Measurements from ENCODE around the gene AFF3.
A peak's percentile ranks its signal among the peaks of the same experiment; 100 is the strongest.

AFF3 gene

DNA sequence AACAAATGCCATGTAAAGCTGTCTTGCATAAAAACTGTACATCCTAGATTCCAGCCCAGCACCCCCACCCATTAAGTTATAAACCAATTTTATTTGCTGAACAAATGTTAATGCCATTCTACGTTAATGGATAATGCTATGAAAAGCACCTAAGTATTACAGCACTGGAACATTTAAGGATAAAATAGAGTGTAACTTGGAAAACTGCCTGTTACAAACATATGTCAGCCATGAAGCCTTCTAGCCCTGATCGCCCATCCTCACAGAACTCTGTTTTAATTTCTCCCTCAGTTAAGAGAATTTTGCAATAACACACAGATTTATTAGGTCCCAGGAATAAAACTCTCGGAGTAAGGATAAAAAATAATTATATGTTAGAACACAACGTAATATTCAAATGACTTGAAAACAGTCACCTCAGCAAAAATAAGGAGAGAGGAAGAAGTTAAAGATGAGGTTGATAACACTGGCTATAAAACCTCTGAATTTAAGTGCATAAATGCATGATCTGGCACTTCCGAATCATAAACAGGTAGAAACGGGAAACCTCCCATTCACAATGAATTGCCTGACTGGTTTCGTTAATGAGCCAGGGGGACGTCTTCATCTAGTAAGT, 308.7 kb downstream of the AFF3 start:
- DNase-seq: no peak

DNA sequence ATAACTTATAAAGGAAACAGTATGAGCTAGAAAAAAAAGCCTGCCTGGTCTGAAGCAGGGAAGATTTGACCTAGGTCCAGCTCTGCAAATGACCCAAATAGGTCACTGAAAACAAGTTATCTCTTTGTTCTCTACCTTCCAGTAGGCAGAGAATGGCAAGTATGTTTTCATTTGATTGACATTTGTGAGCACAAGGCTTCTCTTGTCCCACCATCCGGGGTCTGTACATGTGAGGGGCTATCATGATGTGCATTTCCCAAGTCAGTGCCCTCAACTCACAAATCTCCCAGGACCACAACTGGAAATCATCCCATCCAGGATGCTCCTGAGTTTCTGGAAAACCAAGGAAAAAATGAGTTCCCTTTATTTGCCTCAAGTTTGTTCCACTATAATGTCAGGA, 309.5 kb downstream of the AFF3 start:
- DNase-seq: no peak

DNA sequence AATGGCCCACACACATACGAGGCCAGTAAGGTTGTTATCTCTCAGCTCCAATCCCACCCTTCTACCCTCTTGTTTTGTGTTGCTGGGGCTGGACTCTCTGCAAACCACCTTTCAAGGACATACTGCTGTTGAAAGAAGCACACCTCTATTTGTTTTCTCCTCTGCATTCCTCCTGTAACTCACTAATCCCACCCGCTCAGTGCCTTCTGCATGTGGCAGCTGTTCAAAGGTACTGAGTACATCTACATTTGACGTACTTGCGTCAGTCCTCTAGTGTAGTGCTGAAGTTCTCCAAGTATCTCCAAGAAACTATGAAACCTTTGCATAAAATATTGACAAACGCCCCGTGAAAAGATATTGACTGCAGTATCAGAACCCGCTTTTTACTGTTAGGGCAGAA, 310.6 kb downstream of the AFF3 start:
- DNase-seq: no peak

DNA sequence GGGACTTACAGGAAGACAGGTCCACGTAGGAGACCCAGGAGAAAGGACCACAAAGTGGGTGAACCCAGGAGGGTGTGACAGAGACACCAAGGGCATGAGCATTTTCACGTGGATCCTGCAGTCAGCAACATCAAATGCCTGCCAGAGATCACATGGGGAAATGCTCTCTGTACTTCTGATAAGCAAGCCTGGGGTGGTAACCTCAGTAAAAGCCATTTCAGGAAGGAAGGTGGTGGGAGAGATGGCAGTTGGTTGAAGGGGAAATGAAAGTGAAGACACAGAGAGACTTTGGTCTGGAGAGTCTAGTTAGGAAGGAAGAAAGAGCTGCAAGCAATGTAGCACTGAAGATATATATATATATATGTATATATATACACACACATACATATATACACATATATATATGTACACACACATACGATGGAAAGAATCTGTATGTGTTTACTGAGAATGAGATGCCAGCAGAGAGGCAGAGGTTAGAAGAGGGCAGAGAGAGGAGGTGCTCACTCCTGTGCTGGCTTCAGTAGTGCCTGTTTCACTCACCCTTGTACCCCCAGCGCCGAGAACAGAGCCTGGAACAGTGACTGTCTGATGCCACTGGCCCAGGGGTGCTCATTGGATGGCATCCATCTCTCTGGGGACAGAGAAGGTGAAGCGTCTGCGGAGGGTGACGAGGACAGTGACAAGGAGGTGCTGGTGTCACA, 314.9 kb downstream of the AFF3 start:
- DNase-seq: peak in 8 of 56 donors; percentile 1 to 15 (median 6)

DNA sequence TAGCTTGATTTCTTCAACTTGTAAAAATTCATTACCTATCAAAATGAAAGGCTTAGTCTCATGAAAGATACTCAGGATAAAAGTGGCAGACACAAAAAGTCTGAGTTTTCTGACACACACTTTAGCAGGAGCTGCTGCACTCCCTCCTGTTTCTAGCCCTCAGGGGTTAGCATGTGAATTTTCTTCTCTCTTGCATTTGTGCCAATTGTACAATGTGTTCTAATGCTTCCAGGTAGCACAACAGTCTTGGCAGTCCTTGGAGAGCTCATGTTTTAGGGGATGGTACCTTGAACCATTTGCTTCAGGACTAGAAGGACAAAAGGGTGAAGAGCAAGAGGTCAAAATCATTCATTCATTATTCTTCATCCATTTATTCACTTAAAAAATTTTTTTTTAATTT, 316.8 kb downstream of the AFF3 start:
- DNase-seq: no peak

DNA sequence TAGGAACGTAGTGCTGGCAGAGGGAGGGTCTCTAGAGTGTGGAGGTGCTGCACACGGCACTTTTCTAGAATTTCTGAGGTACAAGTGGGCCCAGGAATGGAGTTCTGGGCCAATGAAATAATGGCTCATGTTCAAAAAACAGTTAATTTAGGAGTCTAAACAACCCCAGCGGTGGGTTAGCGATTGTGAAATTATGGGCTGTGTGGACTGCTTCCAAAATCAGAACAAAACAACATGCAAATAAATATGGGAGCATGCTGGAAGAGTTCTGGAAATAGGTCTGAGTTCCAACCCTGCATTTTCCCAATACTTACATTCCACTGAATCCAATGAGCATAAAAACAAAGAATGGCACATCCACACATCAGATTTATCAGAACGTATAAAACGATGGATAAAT, 317.6 kb downstream of the AFF3 start:
- no peak for DNase-seq

DNA sequence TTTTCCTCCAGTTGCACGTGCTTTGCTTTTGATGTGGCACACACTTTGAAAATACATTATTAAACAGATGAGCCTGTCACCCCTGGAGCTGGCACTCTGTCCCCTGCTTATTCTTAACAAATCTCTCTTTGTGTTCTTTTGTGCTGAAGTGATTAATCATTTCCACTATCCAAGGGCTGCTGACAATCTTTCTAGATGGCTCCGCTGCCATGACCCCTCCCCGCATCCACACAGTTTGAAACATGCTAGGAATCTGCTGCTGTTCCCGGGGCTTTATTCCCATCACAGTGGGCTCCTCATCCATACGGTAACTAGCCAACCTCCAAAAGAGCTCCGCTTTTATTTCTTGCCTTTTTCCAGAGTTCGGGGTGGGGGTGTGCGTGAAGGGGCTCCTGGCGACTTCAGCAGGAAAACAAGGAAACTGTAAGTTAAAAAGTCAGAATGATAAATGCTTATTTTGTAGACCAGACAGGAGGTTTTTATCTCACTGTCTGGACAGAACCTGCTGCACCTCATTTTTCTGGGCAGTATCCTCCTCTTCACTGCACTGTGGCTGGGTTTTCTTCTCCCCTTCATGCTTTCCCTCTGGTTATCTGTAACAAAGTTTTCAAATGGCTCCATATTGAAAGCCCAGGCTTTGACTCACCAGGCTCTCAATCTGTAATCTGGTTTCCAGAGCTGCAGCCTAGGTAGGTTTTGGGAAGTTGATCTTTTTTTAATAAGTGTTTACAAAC, 319.7 kb downstream of the AFF3 start:
- DNase-seq: no peak

DNA sequence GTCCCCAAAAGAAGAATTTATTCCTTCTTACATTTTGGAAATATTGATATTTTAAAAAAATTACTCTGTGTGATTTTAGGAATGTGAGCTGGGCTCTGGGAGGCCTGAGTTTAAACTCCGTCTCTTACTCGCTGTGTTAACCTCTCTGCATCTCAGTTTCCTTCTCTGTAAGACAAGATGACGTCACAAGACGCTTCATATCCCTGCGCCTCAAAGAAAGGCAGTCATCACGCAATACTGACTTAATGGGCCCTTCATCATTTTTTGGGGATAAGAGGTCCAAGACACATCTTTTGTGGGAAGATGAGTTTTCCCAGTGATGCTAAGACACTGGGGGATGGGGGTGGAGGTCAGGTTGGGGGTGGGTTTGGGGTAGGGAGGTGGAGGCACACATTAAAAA, 320.4 kb downstream of the AFF3 start:
- DNase-seq: no peak

DNA sequence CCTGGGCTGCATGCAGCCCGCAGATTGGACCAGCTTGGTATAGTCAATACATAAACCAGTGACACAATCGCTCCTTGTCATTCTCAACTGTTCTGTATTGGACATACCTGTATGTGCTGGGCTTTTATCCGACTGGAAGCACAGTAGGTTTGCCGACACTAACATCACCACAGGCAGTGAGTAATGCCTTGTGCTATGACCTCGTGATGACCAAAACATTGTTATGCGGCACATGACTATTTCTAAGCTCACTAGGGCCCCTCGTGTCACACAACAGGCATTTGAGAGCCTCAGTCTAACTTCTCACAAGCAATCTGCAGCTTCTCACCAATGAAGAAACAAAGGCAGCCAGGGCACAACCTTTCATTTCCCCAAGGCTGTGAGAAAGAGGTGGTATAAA, 320.8 kb downstream of the AFF3 start:
- no peak for DNase-seq

DNA sequence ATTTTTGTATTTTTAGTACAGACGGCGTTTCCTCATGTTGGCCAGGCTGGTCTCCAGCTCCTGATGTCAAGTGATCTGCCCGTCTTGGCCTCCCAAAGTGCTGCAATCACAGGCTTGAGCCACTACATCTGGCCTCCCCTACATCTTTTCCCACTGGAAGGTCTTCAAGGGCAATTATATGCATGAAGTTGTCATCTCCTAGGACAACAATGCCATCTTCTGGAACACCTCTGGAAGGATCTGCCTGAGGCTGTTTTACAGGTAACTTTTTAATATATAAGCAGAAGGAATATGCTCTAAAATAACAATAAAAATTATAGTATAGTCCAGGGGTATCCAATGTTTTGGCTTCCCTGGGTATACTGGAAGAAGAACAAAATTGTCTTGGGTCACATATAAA, 321.4 kb downstream of the AFF3 start:
- no peak for DNase-seq

DNA sequence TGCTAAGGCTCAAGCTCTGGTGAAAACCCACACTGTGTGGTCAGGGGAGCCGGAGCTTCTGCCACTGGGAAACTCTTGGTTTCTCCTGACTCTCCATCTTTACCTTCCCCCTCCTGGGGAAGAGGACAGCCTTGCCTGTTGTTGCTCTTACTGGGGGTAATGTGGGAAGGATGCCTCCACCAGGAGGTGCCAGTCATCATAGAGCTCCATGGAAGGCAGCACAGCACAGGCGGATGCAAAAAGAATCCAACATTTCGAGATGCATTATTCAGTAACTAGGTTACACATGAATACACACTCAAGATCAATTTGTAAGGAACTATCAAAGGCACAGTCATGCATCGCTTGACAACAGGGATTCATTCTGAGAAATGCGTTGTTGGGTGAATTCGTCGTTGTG, 322.6 kb downstream of the AFF3 start:
- no peak for DNase-seq

DNA sequence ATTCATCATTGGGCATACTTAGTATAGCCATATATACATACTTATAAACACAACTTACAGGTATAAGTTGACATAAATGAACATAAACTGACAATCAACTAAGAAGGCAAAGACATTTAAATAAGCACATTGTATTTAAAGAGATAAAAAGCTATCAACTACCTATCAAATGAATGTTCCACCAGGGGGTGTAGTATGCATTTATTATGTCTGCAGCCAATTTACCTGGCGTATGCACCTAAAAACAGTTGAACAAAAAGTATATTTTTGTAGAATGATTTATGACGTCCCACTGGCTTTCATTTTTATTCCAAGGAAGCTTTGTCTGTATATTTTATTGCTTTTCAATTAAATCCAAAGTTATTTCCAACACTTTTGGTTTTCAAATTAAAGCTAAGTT, 323.5 kb downstream of the AFF3 start:
- DNase-seq: no peak

DNA sequence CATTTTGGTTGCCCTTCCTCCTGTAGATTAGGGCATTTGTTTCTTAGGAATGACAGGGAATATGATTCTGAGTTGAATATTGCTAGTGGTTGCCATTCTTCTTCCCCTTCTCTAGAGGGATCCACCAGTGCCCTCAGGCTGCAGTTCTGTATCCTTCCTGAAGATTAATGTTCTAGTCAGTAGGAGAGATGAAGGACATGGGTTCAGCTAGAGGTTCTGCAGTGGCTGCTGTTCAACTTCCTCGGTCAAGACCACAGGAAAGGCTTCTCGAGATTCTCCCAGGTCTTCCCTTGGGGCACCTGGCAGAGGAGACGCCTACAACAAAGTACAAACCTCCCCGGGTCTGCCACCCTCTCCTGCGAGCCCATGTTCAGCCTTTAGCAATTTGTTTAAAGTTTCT, 325.5 kb downstream of the AFF3 start:
- DNase-seq: no peak

DNA sequence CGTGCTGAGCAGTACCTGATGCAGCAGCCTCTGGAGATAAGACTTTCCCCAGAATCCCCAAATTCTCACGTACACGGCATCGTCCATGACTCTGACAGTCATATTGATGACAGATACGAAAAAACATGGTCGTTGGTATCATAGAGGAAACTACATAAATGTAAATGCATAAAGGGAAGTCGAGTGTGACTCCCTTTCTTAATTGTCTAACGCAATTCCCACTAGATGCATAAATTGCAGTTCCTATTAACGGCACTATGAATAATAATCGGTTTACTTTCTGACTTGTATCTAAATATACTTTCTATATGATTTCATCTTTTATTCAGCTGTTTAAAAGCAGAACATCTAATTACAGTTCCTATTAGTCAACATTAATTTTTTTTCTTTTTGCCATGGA, 330.0 kb downstream of the AFF3 start:
- no peak for DNase-seq

DNA sequence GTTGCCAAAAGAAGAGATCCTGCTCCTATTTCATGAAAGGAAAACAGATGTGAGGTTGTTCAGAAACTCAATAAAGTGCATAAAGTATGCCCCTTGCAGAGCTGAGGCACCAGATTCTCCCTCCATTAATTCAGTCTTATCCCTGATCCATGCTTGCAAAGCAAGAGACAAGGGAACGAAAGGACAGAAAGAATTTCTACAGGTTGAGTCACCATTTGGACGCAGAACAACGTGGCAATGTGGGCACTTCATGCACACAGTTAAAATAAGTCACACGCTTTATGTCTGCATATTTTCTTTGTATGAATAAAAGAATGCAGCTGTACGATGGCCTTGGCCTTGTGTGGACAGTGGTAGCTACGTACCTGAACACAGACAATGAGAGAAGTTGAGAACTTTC, 330.8 kb downstream of the AFF3 start:
- DNase-seq: no peak

DNA sequence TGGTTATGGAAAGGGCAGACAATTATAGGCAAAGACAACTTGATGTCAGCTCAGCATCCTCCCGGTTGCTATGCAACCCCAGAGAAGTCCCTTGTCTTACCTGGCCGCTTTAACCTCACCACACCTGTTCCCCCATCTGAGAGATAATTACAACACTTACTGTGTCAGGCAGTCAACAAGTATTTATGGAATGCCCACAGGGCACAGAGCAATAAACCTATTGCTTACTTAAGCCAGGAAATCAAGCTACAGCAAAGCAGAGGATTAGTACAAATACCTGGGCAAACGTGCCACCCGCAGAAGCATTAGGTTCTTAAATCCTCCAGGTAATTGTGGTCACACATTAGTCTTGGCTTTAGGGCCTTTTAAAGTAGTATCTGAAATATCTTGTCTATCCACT, 332.2 kb downstream of the AFF3 start:
- no peak for DNase-seq

DNA sequence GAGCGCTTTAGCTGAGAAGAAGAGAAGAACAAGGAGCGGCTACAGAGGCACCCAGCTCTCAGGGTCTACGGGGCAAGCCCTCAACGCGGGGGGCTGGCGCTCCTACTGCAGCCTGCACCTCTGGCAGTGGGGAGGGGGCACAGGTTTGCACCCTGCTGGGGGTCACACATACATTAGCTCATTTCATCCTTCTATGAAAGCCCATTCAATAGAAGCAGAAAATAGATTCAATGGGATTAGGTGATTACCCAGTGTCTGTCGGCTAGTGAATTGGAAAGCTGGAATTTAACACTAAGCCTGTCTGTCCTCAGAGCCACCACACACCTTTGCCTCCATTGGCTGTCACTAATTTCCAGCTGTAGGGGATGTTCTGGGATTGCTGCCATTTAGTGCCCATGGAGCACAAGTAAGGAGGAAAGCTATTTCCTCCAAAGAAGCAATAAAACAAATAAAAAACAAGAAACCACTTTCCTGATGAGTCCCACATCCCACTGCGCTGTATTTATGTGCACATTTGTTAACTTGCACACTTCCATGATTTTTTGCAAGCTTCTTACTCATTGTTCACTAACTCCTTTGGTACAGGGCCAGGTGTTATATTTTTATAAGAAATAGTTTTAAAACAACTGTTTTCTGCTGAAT, 333.0 kb downstream of the AFF3 start:
- DNase-seq: no peak

DNA sequence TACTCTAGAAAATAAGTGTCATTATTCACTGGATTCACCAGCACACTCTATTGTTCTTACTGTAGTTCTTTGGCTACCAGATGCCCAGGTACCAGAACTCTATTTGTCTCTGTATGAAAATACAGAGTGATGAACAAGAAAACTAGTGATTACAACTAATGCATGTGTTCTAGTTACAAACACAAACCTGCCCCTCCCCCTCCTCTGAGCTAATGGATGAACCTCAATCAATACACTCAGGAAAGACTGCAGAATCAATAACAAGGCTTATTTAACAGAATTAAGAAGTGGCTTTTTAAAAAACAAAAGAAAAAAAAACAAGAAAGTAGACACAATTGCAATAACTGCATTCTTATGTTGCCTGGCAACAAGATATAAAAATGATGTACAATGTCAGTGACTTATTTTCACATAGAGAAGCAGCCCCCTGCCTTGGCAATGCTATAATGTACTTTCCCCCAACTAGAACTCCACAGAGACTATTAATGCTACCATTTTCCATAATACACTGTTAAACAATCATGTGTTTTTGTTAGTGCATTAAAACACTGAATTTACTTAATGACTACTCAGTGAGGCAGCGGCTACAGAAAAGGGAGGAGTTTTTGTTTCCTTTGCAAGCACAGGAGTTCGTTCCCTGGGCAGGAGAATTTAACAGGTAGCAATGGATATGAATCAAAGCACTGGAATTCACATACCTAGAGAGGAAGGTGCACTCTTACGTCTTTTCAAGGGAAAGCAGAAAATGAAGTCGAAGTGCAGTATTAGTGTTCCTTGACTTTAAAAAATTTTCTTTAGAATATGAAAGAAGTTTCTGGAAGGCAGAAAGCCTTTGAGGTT, 333.8 kb downstream of the AFF3 start:
- DNase-seq: no peak

DNA sequence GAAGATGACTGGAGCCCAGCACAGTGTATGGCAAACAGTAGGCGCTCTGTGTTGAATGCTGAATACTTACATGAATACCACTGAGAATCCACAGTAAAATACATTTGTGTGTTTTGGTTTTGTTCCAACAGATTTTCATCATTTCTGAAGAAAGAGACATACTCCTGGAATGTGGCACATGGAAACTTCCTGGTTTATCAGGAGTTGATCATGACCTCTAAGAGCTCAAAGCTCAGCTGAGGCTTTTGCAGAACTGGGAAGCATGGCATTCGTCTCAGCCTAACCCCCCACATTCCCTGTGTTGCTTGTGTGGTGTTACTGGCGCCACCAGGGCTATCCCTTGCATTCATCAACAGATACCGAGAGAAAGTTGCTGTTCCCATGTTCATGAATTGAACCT, 335.6 kb downstream of the AFF3 start:
- no peak for DNase-seq

DNA sequence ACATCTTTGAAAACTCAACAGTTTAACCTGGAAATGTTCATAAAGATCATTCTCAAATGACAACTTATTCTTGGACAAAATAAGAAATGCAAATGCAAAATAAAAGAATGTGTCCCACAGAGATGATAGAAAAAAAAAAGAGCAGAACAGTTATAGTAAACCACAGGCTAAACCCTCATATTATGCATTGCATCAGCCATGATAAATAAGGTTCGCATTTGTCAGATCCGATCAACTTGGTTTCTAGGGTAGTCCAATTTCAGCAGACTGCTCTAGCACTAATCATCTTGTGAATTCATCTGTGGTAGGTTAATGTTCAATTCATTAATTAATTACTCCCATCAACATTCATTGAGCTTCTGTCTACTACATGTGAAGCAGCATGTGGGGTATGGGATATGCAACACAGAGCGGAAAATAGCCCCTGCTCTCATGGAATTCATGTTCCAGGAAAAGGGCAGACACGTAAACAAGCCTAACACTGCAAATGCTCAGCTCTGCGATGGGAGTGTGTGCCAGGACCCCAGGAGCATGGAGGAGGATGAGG, 336.4 kb downstream of the AFF3 start:
- no peak for DNase-seq

DNA sequence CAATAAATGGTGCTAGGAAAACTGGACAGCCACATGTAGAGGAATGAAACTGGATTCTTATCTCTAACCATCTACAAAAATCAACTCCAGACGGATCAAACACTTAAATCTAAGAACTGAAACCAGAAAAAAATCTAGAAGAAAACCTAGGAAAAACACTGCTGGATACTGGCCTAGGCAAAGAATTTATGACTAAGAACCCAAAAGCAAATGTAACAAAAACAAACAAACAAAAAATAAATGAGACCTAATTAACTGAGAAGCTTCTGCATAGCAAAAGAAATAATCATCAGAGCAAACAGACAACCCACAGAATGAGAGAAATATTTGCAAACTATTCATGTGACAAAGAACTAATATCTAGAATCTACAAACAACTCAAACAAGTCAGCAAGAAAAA, 338.5 kb downstream of the AFF3 start:
- no peak for DNase-seq
